ENCODE data around the gene NCOA5. TPM values are rescaled to one million over a fixed set of nuclear protein-coding genes. Genes with fewer than 3 reads are reported as not detected.

The NCOA5 gene
- total and polyA plus RNA-seq, 10 of the 15 experiments (the other 5 are each of a cell fraction or from before 2014, with no cell fraction given): 7.7 to 38.1 (median 30.1) TPM

DNA sequence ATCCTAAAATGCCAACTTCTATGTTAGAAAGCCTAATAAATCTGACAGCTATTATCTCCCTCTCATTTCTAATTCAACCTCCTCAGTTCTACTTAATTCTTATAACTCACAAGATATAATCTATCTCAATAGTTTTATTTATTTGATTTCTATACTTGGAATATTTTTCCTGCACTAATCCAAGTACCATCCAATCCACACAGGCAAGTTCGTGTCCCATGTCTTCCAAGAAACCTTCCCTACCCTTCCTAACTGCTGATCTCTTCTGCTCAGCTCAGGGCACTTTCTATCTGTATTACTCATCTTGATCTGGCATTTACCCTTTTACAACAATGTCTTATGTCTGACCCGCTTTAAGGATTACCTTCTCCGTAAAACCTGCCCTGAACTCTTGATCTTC is 18.2 kb downstream of the NCOA5 start:
- ChIA-PET POLR2A (no interaction called here), RAD21 (ENCODE audit: unreplicated experiment) (no interaction called here), CTCF (no interaction called here), SMC1A (ENCODE audit: uncharacterized antibody, unreplicated experiment) (no interaction called here)
- BruUV-seq (replicated peaks): no TSS peak
- Histone ChIP-seq H3K27me3 (replicated peaks in 1 of 2; ENCODE audit: control insufficient read depth in 2 of 2, insufficient read depth in 2 of 2, low read length in 1 of 2) (no peaks in the 10 kb centered on the region), H3K27ac (ENCODE audit: control insufficient read depth, insufficient read depth) (no peak overlapping the region), H3K9ac (ENCODE audit: control insufficient read depth, insufficient read depth, low read length) (no peak overlapping the region), H2AFZ (ENCODE audit: control insufficient read depth, low read depth, low read length) (no peak overlapping the region), H3K4me2 (ENCODE audit: control insufficient read depth, insufficient read depth) (no peak overlapping the region), H3K4me3 (no peak overlapping the region), H3K79me2 (ENCODE audit: control insufficient read depth, insufficient read depth, low read length) (no peaks in the 10 kb centered on the region), H3K4me1 (ENCODE audit: control insufficient read depth, insufficient read depth, low read length) (no peaks in the 10 kb centered on the region), H3K36me3 (ENCODE audit: control insufficient read depth in 2 of 2, insufficient read depth in 2 of 2, low read length in 1 of 2) (peaks cover 1 to 40% of the 10 kb centered on the region in 2 experiments), H4K20me1 (ENCODE audit: control insufficient read depth, insufficient read depth) (no peaks in the 10 kb centered on the region), H3K9me3 (replicated peaks; ENCODE audit: control insufficient read depth, insufficient read depth, low read length) (no peaks in the 10 kb centered on the region)
- FAIRE-seq: no peak
- in situ Hi-C loops (cut with MboI): no loop called here
- intact Hi-C loops (cut with micrococcal nuclease; ENCODE audit: unreplicated experiment): no loop called here
- no peak for TF ChIP-seq MTA3 (IDR thresholded peaks at IDR 0.05; ENCODE audit: borderline replicate concordance, low read length)
- TF ChIP-seq ZNF24 (IDR thresholded peaks at IDR 0.05): no peak
- TF ChIP-seq MXI1 (IDR thresholded peaks at IDR 0.05; ENCODE audit: low read depth, low read length): no peak
- TF ChIP-seq TARDBP (IDR thresholded peaks at IDR 0.05; ENCODE audit: borderline replicate concordance): no peak
- TF ChIP-seq MEF2B (IDR thresholded peaks at IDR 0.05; ENCODE audit: partially characterized antibody, poor library complexity, severe bottlenecking): no peak
- ATAC-seq: no peak
- 98% methylated on average over 3 of the region's 3 CpGs for WGBS (ENCODE audit: insufficient coverage, insufficient replicate concordance, low lambda C conversion rate, missing lambda C conversion rate)
- DNase-seq (ENCODE audit: low read depth, low spot score): no peak

DNA sequence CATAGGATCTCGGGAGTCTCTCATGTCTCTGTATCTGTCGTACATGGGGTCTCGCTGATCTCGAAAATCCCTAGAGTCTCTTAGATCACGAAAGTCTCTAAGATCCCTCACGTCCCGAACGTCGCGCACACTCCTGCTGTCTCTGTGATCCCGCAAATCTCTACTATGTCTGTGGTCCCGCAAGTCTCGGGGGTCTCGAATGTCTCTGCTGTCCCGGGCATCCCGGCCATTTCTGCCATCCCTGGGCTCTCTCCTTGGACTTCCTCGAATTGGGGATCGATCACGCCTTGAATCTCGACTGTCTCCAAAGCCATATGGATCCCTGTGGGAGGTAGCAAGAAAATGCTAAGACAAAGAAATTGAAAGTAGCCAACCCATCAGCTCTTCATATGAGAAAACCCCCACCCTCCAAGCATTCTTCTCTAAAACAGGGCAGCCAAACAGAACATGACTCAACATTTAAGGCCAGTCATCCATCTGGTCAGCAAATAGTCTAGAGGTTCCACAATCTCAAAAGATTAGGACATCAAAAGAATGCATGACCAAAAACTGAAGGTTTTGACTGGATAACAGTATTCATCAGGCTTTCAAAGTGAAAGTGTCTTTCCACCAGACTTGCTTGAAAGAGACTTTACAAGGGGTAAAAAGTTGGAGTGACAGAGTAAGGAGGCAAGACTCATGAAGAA is 19.4 kb downstream of the NCOA5 start:
- in situ Hi-C loops (cut with MboI) (no loop called here), intact Hi-C loops (cut with micrococcal nuclease; ENCODE audit: unreplicated experiment) (no loop called here)
- H3K27me3 ChIP-seq (replicated peaks in 1 of 2; ENCODE audit: control insufficient read depth in 2 of 2, insufficient read depth in 2 of 2, low read length in 1 of 2): no peaks in the 10 kb centered on the region
- WGBS (ENCODE audit: insufficient coverage, insufficient replicate concordance, low lambda C conversion rate, missing lambda C conversion rate): 96% methylated on average over 20 of the region's 20 CpGs
- DNase-seq (ENCODE audit: low read depth, low spot score) (no peak), ATAC-seq (no peak), FAIRE-seq (no peak)
- ChIA-PET SMC1A (ENCODE audit: uncharacterized antibody, unreplicated experiment) (no interaction called here), RAD21 (ENCODE audit: unreplicated experiment) (no interaction called here), CTCF (no interaction called here), POLR2A (no interaction called here)
- no peaks in the 10 kb centered on the region for H3K9me3 ChIP-seq (replicated peaks; ENCODE audit: control insufficient read depth, insufficient read depth, low read length)
- no peaks in the 10 kb centered on the region for H3K4me1 ChIP-seq (ENCODE audit: control insufficient read depth, insufficient read depth, low read length)
- no TSS peak for BruUV-seq (replicated peaks)
- H3K36me3 ChIP-seq (ENCODE audit: control insufficient read depth in 2 of 2, insufficient read depth in 2 of 2, low read length in 1 of 2): peaks cover 1 to 32% of the 10 kb centered on the region in 2 experiments
- no peak overlapping the region for H3K9ac ChIP-seq (ENCODE audit: control insufficient read depth, insufficient read depth, low read length)
- no peak overlapping the region for H3K4me3 ChIP-seq
- H3K4me2 ChIP-seq (ENCODE audit: control insufficient read depth, insufficient read depth): no peak overlapping the region
- H3K27ac ChIP-seq (ENCODE audit: control insufficient read depth, insufficient read depth): no peak overlapping the region
- no peak overlapping the region for H2AFZ ChIP-seq (ENCODE audit: control insufficient read depth, low read depth, low read length)
- H4K20me1 ChIP-seq (ENCODE audit: control insufficient read depth, insufficient read depth): no peaks in the 10 kb centered on the region
- no peaks in the 10 kb centered on the region for H3K79me2 ChIP-seq (ENCODE audit: control insufficient read depth, insufficient read depth, low read length)
- TF ChIP-seq RUNX3 (IDR thresholded peaks at IDR 0.05; ENCODE audit: low read length): no peak
- no peak for TF ChIP-seq MEF2A (IDR thresholded peaks at IDR 0.05; ENCODE audit: insufficient read depth, low read depth, low read length)
- TF ChIP-seq, protein P1, sequence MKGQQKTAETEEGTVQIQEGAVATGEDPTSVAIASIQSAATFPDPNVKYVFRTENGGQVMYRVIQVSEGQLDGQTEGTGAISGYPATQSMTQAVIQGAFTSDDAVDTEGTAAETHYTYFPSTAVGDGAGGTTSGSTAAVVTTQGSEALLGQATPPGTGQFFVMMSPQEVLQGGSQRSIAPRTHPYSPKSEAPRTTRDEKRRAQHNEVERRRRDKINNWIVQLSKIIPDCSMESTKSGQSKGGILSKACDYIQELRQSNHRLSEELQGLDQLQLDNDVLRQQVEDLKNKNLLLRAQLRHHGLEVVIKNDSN (IDR thresholded peaks at IDR 0.05; ENCODE audit: borderline replicate concordance, extremely low read length, insufficient read depth, low read depth, low read length): no peak
- no peak for TF ChIP-seq CHD4 (IDR thresholded peaks at IDR 0.05)
- no peak for TF ChIP-seq ATF3 (IDR thresholded peaks at IDR 0.05; ENCODE audit: borderline replicate concordance, extremely low read depth, low read depth, low read length)
- TF ChIP-seq HDGF (IDR thresholded peaks at IDR 0.05): no peak
- TF ChIP-seq, protein P2, sequence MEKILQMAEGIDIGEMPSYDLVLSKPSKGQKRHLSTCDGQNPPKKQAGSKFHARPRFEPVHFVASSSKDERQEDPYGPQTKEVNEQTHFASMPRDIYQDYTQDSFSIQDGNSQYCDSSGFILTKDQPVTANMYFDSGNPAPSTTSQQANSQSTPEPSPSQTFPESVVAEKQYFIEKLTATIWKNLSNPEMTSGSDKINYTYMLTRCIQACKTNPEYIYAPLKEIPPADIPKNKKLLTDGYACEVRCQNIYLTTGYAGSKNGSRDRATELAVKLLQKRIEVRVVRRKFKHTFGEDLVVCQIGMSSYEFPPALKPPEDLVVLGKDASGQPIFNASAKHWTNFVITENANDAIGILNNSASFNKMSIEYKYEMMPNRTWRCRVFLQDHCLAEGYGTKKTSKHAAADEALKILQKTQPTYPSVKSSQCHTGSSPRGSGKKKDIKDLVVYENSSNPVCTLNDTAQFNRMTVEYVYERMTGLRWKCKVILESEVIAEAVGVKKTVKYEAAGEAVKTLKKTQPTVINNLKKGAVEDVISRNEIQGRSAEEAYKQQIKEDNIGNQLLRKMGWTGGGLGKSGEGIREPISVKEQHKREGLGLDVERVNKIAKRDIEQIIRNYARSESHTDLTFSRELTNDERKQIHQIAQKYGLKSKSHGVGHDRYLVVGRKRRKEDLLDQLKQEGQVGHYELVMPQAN (conservative IDR thresholded peaks at IDR 0.05): no peak
- no peak for TF ChIP-seq BRCA1 (IDR thresholded peaks at IDR 0.05; ENCODE audit: low read depth, low read length)
- TF ChIP-seq FOXM1 (IDR thresholded peaks at IDR 0.05; ENCODE audit: low read depth, low read length): no peak

All from GM12878 (cell line).